Neural progenitor cell (in vitro differentiated cells): ENCODE data around the gene EXT2.

Experiments used
- CTCF ChIP-seq: fragments of 200-600 bp; sonication (generic); IDR thresholded peaks from 2 replicates; pipeline ENCODE4 v1.5.1; 2017; ENCODE audit warnings: antibody characterized with exemption, mild to moderate bottlenecking
- EZH2 ChIP-seq: fragments of 200-600 bp; sonication (generic); IDR thresholded peaks from 2 replicates; pipeline ENCODE4 v1.6.1; 2017; ENCODE audit warnings: antibody characterized with exemption, mild to moderate bottlenecking, moderate library complexity

DNA sequence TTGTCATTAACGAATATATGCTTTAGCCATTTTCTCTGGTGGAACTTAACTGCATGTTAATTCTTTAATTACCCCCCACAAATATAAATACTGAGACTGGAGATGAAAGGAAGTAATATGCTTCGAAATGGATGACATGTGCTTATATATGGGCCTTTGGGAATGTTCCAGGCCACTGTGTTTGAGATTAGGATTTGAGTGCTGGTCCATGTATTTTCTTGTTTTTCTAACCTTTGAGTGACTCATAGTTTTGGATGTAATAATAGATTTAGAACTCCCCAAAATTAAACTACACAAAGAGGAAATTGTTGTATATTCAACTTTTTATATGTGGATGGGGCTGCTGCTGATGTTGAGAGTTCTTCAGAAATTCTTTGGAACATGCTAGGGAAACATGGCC is 54.2 kb downstream of the EXT2 start:
- no peak for TF ChIP-seq CTCF
- no peak for TF ChIP-seq EZH2
